ENCODE data around the gene MYH16. TPM values are rescaled to one million over a fixed set of nuclear protein-coding genes. Genes with fewer than 3 reads are reported as not detected.
"Not testable (repeated sequence)": the region's sequence is repeated elsewhere in the genome, so short reads cannot be mapped to it uniquely, and the experiment has no call there.

Gene MYH16
- total RNA-seq, 5 donors from 2014 or later (not counting 1 experiment from before 2014, with no cell fraction given) = not detected

DNA sequence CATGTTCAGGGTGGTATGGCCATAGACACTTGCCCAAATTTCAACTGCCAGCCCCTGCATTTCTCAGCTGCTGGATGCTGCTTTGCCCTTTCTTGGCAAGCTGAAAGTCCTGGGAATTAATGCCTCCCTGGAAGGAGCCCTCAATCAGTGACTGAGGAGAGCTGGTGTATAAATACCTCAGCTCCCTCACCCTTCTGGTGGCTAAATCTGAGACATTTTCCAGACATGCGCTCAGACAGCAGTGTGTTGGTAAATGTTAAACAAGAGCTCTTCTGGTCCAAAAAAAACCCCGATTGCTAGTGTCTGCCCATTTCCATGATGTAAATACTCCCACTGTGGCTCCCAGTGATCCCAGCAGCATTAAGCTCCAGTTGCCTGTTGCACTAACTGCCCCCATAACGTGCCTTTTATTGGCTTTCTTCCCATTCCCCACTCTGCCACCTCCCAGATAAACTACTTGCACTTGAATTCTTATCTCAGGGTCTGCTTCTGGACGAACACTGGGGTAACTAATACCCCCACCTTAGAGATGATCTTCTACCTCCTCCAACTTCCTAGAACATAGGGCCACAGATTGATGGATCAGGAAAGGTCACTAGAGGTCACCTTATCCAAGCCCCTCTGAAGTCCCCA, 6.7 kb upstream of the MYH16 start:
- Mint-ChIP-seq H3K4me1 (no peaks in the 10 kb centered on the region), H3K27ac (no peak overlapping the region), H3K9me3 (no peaks in the 10 kb centered on the region), H3K27me3 (peaks cover 0 to 9% of the 10 kb centered on the region in 2 donors), H3K4me3 (no peak overlapping the region), H3K36me3 (no peaks in the 10 kb centered on the region)
- ATAC-seq (replicated peaks in 1 of 4) = no peak
- Histone ChIP-seq H3K4me1 (ENCODE audit: control insufficient read depth in 1 of 2, extremely low read depth in 1 of 2, insufficient read depth in 2 of 2, low read length in 2 of 2) (no peaks in the 10 kb centered on the region), H3K36me3 (ENCODE audit: control insufficient read depth in 2 of 2, extremely low read depth in 1 of 2, insufficient read depth in 1 of 2, low read length in 1 of 2) (no peaks in the 10 kb centered on the region), H3K27ac (ENCODE audit: low read length) (no peak overlapping the region), H3K4me3 (ENCODE audit: control insufficient read depth in 1 of 2, extremely low read depth in 1 of 2, low read length in 1 of 2) (no peak overlapping the region), H3K27me3 (replicated peaks in 1 of 2; ENCODE audit: control insufficient read depth in 2 of 2, extremely low read depth in 1 of 2, insufficient read depth in 2 of 2, low read length in 1 of 2) (peaks cover 0 to 21% of the 10 kb centered on the region in 2 experiments), H3K9me3 (no peaks in the 10 kb centered on the region)
- CTCF ChIA-PET = no interaction called here
- DNase-seq = no peak
- WGBS (ENCODE audit: insufficient coverage) = 47% methylated on average over 3 of the region's 4 CpGs
- POLR2A ChIA-PET = no interaction called here

GRCh38 chr7:99267481-99267840, 5.2 kb upstream of the MYH16 start:
- WGBS (ENCODE audit: insufficient coverage) = 79% methylated on average over 5 of the region's 5 CpGs
- ChIA-PET CTCF (no interaction called here), POLR2A (no interaction called here)
- Histone ChIP-seq H3K27ac (ENCODE audit: low read length) (no peak overlapping the region), H3K4me3 (ENCODE audit: control insufficient read depth in 1 of 2, extremely low read depth in 1 of 2, low read length in 1 of 2) (no peak overlapping the region), H3K27me3 (replicated peaks in 1 of 2; ENCODE audit: control insufficient read depth in 2 of 2, extremely low read depth in 1 of 2, insufficient read depth in 2 of 2, low read length in 1 of 2) (peaks cover 0 to 19% of the 10 kb centered on the region in 2 experiments), H3K36me3 (ENCODE audit: control insufficient read depth in 2 of 2, extremely low read depth in 1 of 2, insufficient read depth in 1 of 2, low read length in 1 of 2) (no peaks in the 10 kb centered on the region), H3K4me1 (ENCODE audit: control insufficient read depth in 1 of 2, extremely low read depth in 1 of 2, insufficient read depth in 2 of 2, low read length in 2 of 2) (no peaks in the 10 kb centered on the region), H3K9me3 (no peaks in the 10 kb centered on the region)
- DNase-seq (no peak), ATAC-seq (replicated peaks in 1 of 4) (no peak)
- no peaks in the 10 kb centered on the region for H3K4me1 Mint-ChIP-seq
- H3K4me3 Mint-ChIP-seq = no peak overlapping the region
- H3K27me3 Mint-ChIP-seq = peaks cover 0 to 9% of the 10 kb centered on the region in 2 donors
- no peaks in the 10 kb centered on the region for H3K36me3 Mint-ChIP-seq
- H3K27ac Mint-ChIP-seq = no peak overlapping the region
- H3K9me3 Mint-ChIP-seq = no peaks in the 10 kb centered on the region

DNA sequence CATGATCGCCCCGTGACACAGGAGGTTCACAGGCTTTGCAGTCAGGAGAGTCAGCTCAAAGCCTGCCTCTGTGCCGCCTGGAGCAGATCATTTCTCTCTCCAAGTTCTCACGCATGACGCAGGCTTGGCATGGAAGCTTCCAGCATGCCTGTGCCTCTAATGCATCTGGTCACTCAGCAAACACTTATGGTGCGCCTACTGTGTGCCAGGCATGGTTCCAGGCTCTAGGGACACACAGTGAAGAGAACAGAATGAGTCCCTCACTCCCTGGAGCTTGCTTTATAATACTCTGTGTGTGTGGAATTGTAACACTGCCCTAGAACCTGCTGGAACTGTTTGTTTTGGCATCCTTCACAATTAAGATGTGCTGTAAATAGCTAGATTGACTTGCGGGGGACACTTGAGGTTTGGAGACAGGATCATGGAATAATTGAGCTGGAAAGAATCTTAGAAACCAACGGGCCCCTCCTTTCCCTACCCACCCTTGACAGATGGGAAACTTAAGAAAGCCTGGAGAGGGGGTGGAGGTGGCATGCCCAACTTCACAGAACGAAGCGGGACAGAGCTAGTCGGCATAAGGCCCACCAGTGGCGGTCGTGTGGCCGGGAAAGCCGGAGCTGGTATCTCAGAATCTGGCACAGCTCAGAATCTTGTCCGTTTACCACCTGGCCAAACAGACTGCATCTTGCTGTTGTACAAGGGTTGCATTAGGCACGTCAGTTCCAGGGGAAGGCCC, 4.6 kb upstream of the MYH16 start:
- Histone ChIP-seq H3K27me3 (replicated peaks in 1 of 2; ENCODE audit: control insufficient read depth in 2 of 2, extremely low read depth in 1 of 2, insufficient read depth in 2 of 2, low read length in 1 of 2) (peaks cover 0 to 19% of the 10 kb centered on the region in 2 experiments), H3K36me3 (ENCODE audit: control insufficient read depth in 2 of 2, extremely low read depth in 1 of 2, insufficient read depth in 1 of 2, low read length in 1 of 2) (no peaks in the 10 kb centered on the region), H3K27ac (ENCODE audit: low read length) (no peak overlapping the region), H3K9me3 (no peaks in the 10 kb centered on the region), H3K4me3 (ENCODE audit: control insufficient read depth in 1 of 2, extremely low read depth in 1 of 2, low read length in 1 of 2) (no peak overlapping the region), H3K4me1 (ENCODE audit: control insufficient read depth in 1 of 2, extremely low read depth in 1 of 2, insufficient read depth in 2 of 2, low read length in 2 of 2) (no peaks in the 10 kb centered on the region)
- H3K27ac Mint-ChIP-seq = no peak overlapping the region
- no peaks in the 10 kb centered on the region for H3K36me3 Mint-ChIP-seq
- POLR2A ChIA-PET = interaction anchor here in 1 of 2 donors (0.5 kb wide), 1 partner anchor 41 kb away, joined by 3 read pairs; no protein-coding TSS in a partner anchor
- no peaks in the 10 kb centered on the region for H3K9me3 Mint-ChIP-seq
- CTCF ChIA-PET = no interaction called here
- DNase-seq (no peak), ATAC-seq (replicated peaks in 1 of 4) (no peak)
- WGBS (ENCODE audit: insufficient coverage) = 90% methylated on average over 15 of the region's 17 CpGs
- H3K27me3 Mint-ChIP-seq = peaks cover 0 to 9% of the 10 kb centered on the region in 2 donors
- no peak overlapping the region for H3K4me3 Mint-ChIP-seq
- H3K4me1 Mint-ChIP-seq = peaks cover 0 to 2% (median 0%) of the 10 kb centered on the region in 3 donors

- H3K9me3 ChIP-seq = no peaks in the 10 kb centered on the region
- H3K36me3 Mint-ChIP-seq = no peaks in the 10 kb centered on the region
- DNase-seq (no peak), ATAC-seq (replicated peaks in 1 of 4) (no peak)
- no peaks in the 10 kb centered on the region for H3K4me1 ChIP-seq (ENCODE audit: control insufficient read depth in 1 of 2, extremely low read depth in 1 of 2, insufficient read depth in 2 of 2, low read length in 2 of 2)
- H3K9me3 Mint-ChIP-seq = no peaks in the 10 kb centered on the region
- 71% methylated on average over 3 of the region's 4 CpGs for WGBS (ENCODE audit: insufficient coverage)
- peaks cover 0 to 19% of the 10 kb centered on the region in 2 experiments for H3K27me3 ChIP-seq (replicated peaks in 1 of 2; ENCODE audit: control insufficient read depth in 2 of 2, extremely low read depth in 1 of 2, insufficient read depth in 2 of 2, low read length in 1 of 2)
- H3K4me3 ChIP-seq (ENCODE audit: control insufficient read depth in 1 of 2, extremely low read depth in 1 of 2, low read length in 1 of 2) = no peak overlapping the region
- H3K4me1 Mint-ChIP-seq = peaks cover 0 to 3% (median 2%) of the 10 kb centered on the region in 3 donors
- peaks cover 0 to 9% of the 10 kb centered on the region in 2 donors for H3K27me3 Mint-ChIP-seq
- H3K27ac ChIP-seq (ENCODE audit: low read length) = no peak overlapping the region
- H3K27ac Mint-ChIP-seq = no peak overlapping the region
- POLR2A ChIA-PET = no interaction called here
- CTCF ChIA-PET = no interaction called here
- H3K36me3 ChIP-seq (ENCODE audit: control insufficient read depth in 2 of 2, extremely low read depth in 1 of 2, insufficient read depth in 1 of 2, low read length in 1 of 2) = no peaks in the 10 kb centered on the region
- H3K4me3 Mint-ChIP-seq = no peak overlapping the region
Measured at GRCh38 chr7:99268577-99268908, 4.1 kb upstream of the MYH16 start.

DNA sequence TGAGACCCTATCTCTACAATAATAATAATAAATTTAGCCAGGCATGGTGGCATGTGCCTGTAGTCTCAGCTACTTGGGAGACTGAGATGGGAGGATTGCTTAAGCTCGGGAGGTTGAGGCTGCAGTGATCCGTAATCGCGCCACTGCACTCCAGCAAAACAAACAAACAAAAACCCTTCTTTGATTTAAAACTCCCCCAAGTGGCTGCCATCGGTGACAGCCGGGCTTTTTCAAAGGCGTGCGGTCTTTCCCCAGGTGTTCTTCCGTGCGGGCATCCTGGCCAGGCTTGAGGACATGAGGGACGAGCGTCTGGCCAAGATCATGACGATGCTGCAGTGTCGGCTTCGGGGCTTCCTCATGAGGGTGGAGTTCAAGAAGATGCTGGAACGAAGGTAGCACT, 1.9 kb upstream of the MYH16 start:
- no peaks in the 10 kb centered on the region for H3K9me3 Mint-ChIP-seq
- 93% methylated on average over 11 of the region's 16 CpGs for WGBS (ENCODE audit: insufficient coverage)
- Histone ChIP-seq H3K4me3 (ENCODE audit: control insufficient read depth in 1 of 2, extremely low read depth in 1 of 2, low read length in 1 of 2) (no peak overlapping the region), H3K36me3 (ENCODE audit: control insufficient read depth in 2 of 2, extremely low read depth in 1 of 2, insufficient read depth in 1 of 2, low read length in 1 of 2) (no peaks in the 10 kb centered on the region), H3K9me3 (no peaks in the 10 kb centered on the region), H3K4me1 (ENCODE audit: control insufficient read depth in 1 of 2, extremely low read depth in 1 of 2, insufficient read depth in 2 of 2, low read length in 2 of 2) (peaks cover 0 to 3% of the 10 kb centered on the region in 2 experiments), H3K27me3 (replicated peaks in 1 of 2; ENCODE audit: control insufficient read depth in 2 of 2, extremely low read depth in 1 of 2, insufficient read depth in 2 of 2, low read length in 1 of 2) (peaks cover 0 to 11% of the 10 kb centered on the region in 2 experiments), H3K27ac (ENCODE audit: low read length) (no peak overlapping the region)
- ATAC-seq (replicated peaks in 1 of 4) = no peak
- POLR2A ChIA-PET = interaction anchor here in 1 of 2 donors (0.6 kb wide), 1 partner anchor 1260 kb away, joined by 3 read pairs; no protein-coding TSS in a partner anchor
- H3K27ac Mint-ChIP-seq = no peak overlapping the region
- H3K4me3 Mint-ChIP-seq = no peak overlapping the region
- H3K4me1 Mint-ChIP-seq = peaks cover 5 to 11% (median 9%) of the 10 kb centered on the region in 3 donors
- peaks cover 0 to 9% of the 10 kb centered on the region in 2 donors for H3K27me3 Mint-ChIP-seq
- CTCF ChIA-PET = no interaction called here
- no peaks in the 10 kb centered on the region for H3K36me3 Mint-ChIP-seq
- DNase-seq = no peak

DNA sequence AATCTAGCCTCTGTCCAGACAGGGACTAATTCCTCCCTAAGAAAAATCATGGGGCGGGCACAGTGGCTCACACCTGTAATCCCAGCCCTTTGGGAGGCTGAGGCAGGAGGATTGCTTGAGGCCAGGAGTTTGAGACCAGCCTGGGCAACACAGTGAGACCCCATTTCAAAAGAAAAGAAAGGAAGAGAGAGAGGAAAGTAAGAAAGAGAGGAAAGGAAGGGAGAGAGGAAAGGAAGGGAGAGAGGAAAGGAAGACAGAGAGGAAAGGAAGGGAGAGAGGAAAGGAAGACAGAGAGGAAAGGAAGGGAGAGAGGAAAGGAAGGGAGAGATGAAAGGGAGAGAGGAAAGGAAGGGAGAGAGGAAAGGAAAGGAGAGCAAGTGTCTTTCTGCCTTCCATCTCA, 922 bp downstream of the MYH16 start:
- H3K36me3 Mint-ChIP-seq; DNase-seq; H3K4me1 ChIP-seq (ENCODE audit: control insufficient read depth in 1 of 2, extremely low read depth in 1 of 2, insufficient read depth in 2 of 2, low read length in 2 of 2); CTCF ChIA-PET; H3K4me3 ChIP-seq (ENCODE audit: control insufficient read depth in 1 of 2, extremely low read depth in 1 of 2, low read length in 1 of 2); H3K36me3 ChIP-seq (ENCODE audit: control insufficient read depth in 2 of 2, extremely low read depth in 1 of 2, insufficient read depth in 1 of 2, low read length in 1 of 2); H3K4me3 Mint-ChIP-seq; H3K27me3 Mint-ChIP-seq; H3K27ac ChIP-seq (ENCODE audit: low read length); H3K27me3 ChIP-seq (replicated peaks in 1 of 2; ENCODE audit: control insufficient read depth in 2 of 2, extremely low read depth in 1 of 2, insufficient read depth in 2 of 2, low read length in 1 of 2); H3K9me3 Mint-ChIP-seq; H3K9me3 ChIP-seq; H3K27ac Mint-ChIP-seq; ATAC-seq (replicated peaks in 1 of 4): not testable (repeated sequence)
- no CpG with 5 or more reads among the region's 1 CpG for WGBS (ENCODE audit: insufficient coverage)
- H3K4me1 Mint-ChIP-seq = peaks cover 5 to 11% (median 9%) of the 10 kb centered on the region in 3 donors
- POLR2A ChIA-PET = interaction anchor here in 1 of 2 donors (0.6 kb wide), 1 partner anchor 33 kb away, joined by 5 read pairs; no protein-coding TSS in a partner anchor

Data from T-cell (primary cell).